ENCODE results near the gene TFAP2C. TPM values are rescaled to one million over a fixed set of nuclear protein-coding genes. Genes with fewer than 3 reads are reported as not detected.

The TFAP2C gene
- total RNA-seq, result 2.1 TPM

GRCh38 chr20:56628873-56629463, at the start of gene TFAP2C:
TSS of gene TFAP2C (plus strand) at chr20:56629306. CDS start at chr20:56629545, 239 bp downstream.
- peak; percentile 68 for DNase-seq (ENCODE audit: low spot score)

- DNase-seq (ENCODE audit: low spot score), result no peak
Observed at GRCh38 chr20:56580226-56580625, 48.9 kb upstream of the TFAP2C start.

GRCh38 chr20:56581701-56582100, 47.4 kb upstream of the TFAP2C start:
- no peak for DNase-seq (ENCODE audit: low spot score)

GRCh38 chr20:56582542-56582941, 46.6 kb upstream of the TFAP2C start:
- DNase-seq (ENCODE audit: low spot score), result no peak

GRCh38 chr20:56584916-56585315, 44.2 kb upstream of the TFAP2C start:
- no peak for DNase-seq (ENCODE audit: low spot score)

- DNase-seq (ENCODE audit: low spot score), result no peak
Observed at GRCh38 chr20:56587307-56588041, 41.6 kb upstream of the TFAP2C start.

GRCh38 chr20:56588996-56589395, 40.1 kb upstream of the TFAP2C start:
- no peak for DNase-seq (ENCODE audit: low spot score)

GRCh38 chr20:56589633-56590032, 39.5 kb upstream of the TFAP2C start:
- DNase-seq (ENCODE audit: low spot score), result no peak

GRCh38 chr20:56590888-56591287, 38.2 kb upstream of the TFAP2C start:
- no peak for DNase-seq (ENCODE audit: low spot score)

- no peak for DNase-seq (ENCODE audit: low spot score)
Observed at GRCh38 chr20:56592211-56592610, 36.9 kb upstream of the TFAP2C start.

GRCh38 chr20:56592817-56593216, 36.3 kb upstream of the TFAP2C start:
- DNase-seq (ENCODE audit: low spot score), result no peak

GRCh38 chr20:56595746-56596475, 33.2 kb upstream of the TFAP2C start:
- DNase-seq (ENCODE audit: low spot score), result no peak

- no peak for DNase-seq (ENCODE audit: low spot score)
Observed at GRCh38 chr20:56601166-56601565, 27.9 kb upstream of the TFAP2C start.

- no peak for DNase-seq (ENCODE audit: low spot score)
Observed at GRCh38 chr20:56604673-56605072, 24.4 kb upstream of the TFAP2C start.

GRCh38 chr20:56605261-56605996, 23.7 kb upstream of the TFAP2C start:
- no peak for DNase-seq (ENCODE audit: low spot score)

- DNase-seq (ENCODE audit: low spot score), result peak; percentile 71
Observed at GRCh38 chr20:56606174-56606945, 22.7 kb upstream of the TFAP2C start.

GRCh38 chr20:56607061-56607704, 21.9 kb upstream of the TFAP2C start:
- DNase-seq (ENCODE audit: low spot score), result no peak

GRCh38 chr20:56608376-56608775, 20.7 kb upstream of the TFAP2C start:
- DNase-seq (ENCODE audit: low spot score), result no peak

GRCh38 chr20:56609321-56609720, 19.8 kb upstream of the TFAP2C start:
- no peak for DNase-seq (ENCODE audit: low spot score)

GRCh38 chr20:56610098-56610497, 19.0 kb upstream of the TFAP2C start:
- DNase-seq (ENCODE audit: low spot score), result no peak

GRCh38 chr20:56614196-56614595, 14.9 kb upstream of the TFAP2C start:
- no peak for DNase-seq (ENCODE audit: low spot score)

Measured in mucosa of gallbladder (tissue), 1 donor.